Esophagus squamous epithelium (tissue), 5 donors: ENCODE data around the gene ACVR2B. TPM values are rescaled to one million over a fixed set of nuclear protein-coding genes. Genes with fewer than 3 reads are reported as not detected.

ENCODE experiments used
- DNase-seq: peaks from one replicate; lab custom pipeline; 2025; lab: John Stamatoyannopoulos, UW
- H3K27ac ChIP-seq, 4 donors: fragments of 200-600 bp; sonication (generic); one replicate each; pipeline ENCODE4 v1.5.1; 2016 to 2019; ENCODE audit warnings: mild to moderate bottlenecking in 1 of 4
- H3K27me3 ChIP-seq, 4 donors: fragments of 200-600 bp; sonication (generic); 1 replicate in 3 of 4; 2 replicates in 1 of 4; pipeline versions ENCODE4 v1.5.1 to v1.6.0; 2017 to 2021; ENCODE audit warnings: antibody characterized with exemption in 1 of 4
- H3K36me3 ChIP-seq, 3 donors: fragments of 200-600 bp; sonication (generic); one replicate each; pipeline ENCODE4 v1.5.1; 2016 to 2019
- H3K4me1 ChIP-seq, 3 donors: fragments of 200-600 bp; sonication (generic); one replicate each; pipeline ENCODE4 v1.5.1; 2017 to 2019
- H3K4me3 ChIP-seq, 4 donors: fragments of 200-600 bp; sonication (generic); 1 replicate in 3 of 4; 2 replicates in 1 of 4; pipeline ENCODE4 v1.5.1; 2016 to 2019; ENCODE audit warnings: mild to moderate bottlenecking in 2 of 4, moderate library complexity in 1 of 4
- H3K9me3 ChIP-seq, 3 donors: fragments of 200-600 bp; sonication (generic); one replicate each; pipeline ENCODE4 v1.5.1; 2016 to 2019
- POLR2A ChIP-seq, 4 donors: fragments of 450-650 bp; IDR thresholded peaks; one replicate each; pipeline ENCODE4 v1.6.1; 2017; ENCODE audit warnings: antibody characterized with exemption in 4 of 4, mild to moderate bottlenecking in 4 of 4, moderate library complexity in 3 of 4
- WGBS, 2 donors: methylation state at CpG; one replicate each; pipeline ENCODE4 v1.1.5; 2018; 5-methylcytosine and 5-hydroxymethylcytosine counted together
- intact Hi-C: fragments of 100-400 bp; cut with DNase I; formaldehyde crosslinking; loops from one replicate; pipeline ENCODE4 v1.15.0; 2022
- small RNA-seq, 4 donors: library from RNA; depleted of rRNA; stranded (forward); fragments of <200 nt; gene quantifications; one replicate each; pipeline ENCODE3, GENCODE V24; 2016
- total RNA-seq, 4 donors: library from RNA; depleted of rRNA; stranded (reverse); fragments of >200 nt; gene quantifications; one replicate each; pipeline ENCODE4 v1.1.0, GENCODE V29; 2016
- TF ChIP-seq, protein P1 (sequence below), 6 experiments: fragments of 450-650 bp in 4 of 6; fragments of 200-600 bp in 2 of 6; sonication (generic) in 2 of 6; IDR thresholded peaks; one replicate each; pipeline ENCODE4 v1.5.1; 2016 to 2019; ENCODE audit warnings: antibody characterized with exemption in 6 of 6, mild to moderate bottlenecking in 4 of 6, moderate library complexity in 4 of 6
- donor health status: DM: yes; HTN: yes; CAD: no.

ACVR2B gene
- total RNA-seq, 4 donors from 2014 or later = 1.1 to 4.0 (median 2.4) TPM

DNA sequence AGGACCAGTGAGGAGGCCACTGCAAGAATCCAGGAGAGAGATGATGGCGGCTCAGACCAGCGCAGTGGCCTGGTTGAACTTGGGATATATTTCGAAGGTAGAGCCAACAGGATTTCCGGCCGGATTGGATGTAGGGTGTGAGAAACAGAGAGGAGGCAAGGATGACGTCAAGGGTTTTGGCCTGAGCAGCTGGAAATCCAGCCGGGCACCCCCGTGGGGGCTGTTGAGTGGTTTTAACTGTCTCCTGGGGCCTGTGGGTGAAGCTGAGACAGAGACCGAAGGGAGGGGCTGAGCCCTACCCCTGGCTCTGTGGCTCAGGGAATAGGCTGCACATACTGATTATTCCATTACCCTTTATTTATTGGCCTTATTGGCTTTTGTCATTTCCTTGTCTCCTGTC, 88.1 kb downstream of the ACVR2B start:
- H3K27ac ChIP-seq = no peak overlapping the region
- intact Hi-C loops = no loop called here

More for the DNA sequence above, 88.1 kb downstream of the ACVR2B start:
- H3K4me1 ChIP-seq = no peaks in the 10 kb centered on the region
- no peak for DNase-seq
- peaks cover 0 to 10% (median 0%) of the 10 kb centered on the region in 3 donors for H3K36me3 ChIP-seq
- no peaks in the 10 kb centered on the region for H3K9me3 ChIP-seq
- H3K27me3 ChIP-seq = no peaks in the 10 kb centered on the region
- H3K4me3 ChIP-seq = no peak overlapping the region
- WGBS, 2 donors = 65 to 81% methylated on average over 9 of the region's 9 CpGs
- TF ChIP-seq, protein P1, sequence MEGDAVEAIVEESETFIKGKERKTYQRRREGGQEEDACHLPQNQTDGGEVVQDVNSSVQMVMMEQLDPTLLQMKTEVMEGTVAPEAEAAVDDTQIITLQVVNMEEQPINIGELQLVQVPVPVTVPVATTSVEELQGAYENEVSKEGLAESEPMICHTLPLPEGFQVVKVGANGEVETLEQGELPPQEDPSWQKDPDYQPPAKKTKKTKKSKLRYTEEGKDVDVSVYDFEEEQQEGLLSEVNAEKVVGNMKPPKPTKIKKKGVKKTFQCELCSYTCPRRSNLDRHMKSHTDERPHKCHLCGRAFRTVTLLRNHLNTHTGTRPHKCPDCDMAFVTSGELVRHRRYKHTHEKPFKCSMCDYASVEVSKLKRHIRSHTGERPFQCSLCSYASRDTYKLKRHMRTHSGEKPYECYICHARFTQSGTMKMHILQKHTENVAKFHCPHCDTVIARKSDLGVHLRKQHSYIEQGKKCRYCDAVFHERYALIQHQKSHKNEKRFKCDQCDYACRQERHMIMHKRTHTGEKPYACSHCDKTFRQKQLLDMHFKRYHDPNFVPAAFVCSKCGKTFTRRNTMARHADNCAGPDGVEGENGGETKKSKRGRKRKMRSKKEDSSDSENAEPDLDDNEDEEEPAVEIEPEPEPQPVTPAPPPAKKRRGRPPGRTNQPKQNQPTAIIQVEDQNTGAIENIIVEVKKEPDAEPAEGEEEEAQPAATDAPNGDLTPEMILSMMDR (IDR thresholded peaks at IDR 0.05) = no peak
- TF ChIP-seq POLR2A (IDR thresholded peaks at IDR 0.05) = no peak

Small RNAs within 50 kb of the gene (small RNA-seq; reads per million reads assigned to genes)
- gene RF00019 = 0 reads per million in 4 donors

Other genes starting within 250 kb of the ACVR2B start
- gene SLC22A13, start 188.1 kb upstream of the ACVR2B start, total RNA-seq = under 1 TPM in 2 of 4 donors, not detected in 2; 0.48 to 0.76 TPM
- gene SLC22A14, start 171.6 kb upstream of the ACVR2B start, total RNA-seq = under 1 TPM in 2 of 4 donors, not detected in 2; 0.19 to 0.53 TPM
- 1 to 10 TPM; 2.4 to 5.0 (median 2.5) TPM for gene XYLB, start 107.1 kb upstream of the ACVR2B start, total RNA-seq
- 10 to 100 TPM in 1 of 4 donors, 1 to 10 TPM in 3; 3.3 to 10.3 (median 5.3) TPM for gene EXOG, start 42.5 kb downstream of the ACVR2B start, total RNA-seq
- gene SCN5A, start 195.8 kb downstream of the ACVR2B start, total RNA-seq = under 1 TPM in 3 of 4 donors, not detected in 1; 0.09 to 0.38 (median 0.18) TPM